Activated naive CD8-positive, alpha-beta T cell (primary cell): Measurements from ENCODE around the gene ST6GALNAC3.
"Not testable (repeated sequence)": the region's sequence is repeated elsewhere in the genome, so short reads cannot be mapped to it uniquely, and the experiment has no call there.

Experiments
- H3K27ac Mint-ChIP-seq: one replicate; pipeline ENCODE4 v1.8.0; 2021; ENCODE audit warnings: mixed read lengths
- H3K27me3 Mint-ChIP-seq: one replicate; pipeline ENCODE4 v1.8.0; 2021; ENCODE audit warnings: mixed read lengths
- H3K36me3 Mint-ChIP-seq: one replicate; pipeline ENCODE4 v1.8.0; 2021; ENCODE audit warnings: mixed read lengths
- H3K4me1 Mint-ChIP-seq: one replicate; pipeline ENCODE4 v1.8.0; 2021; ENCODE audit warnings: low read depth, mixed read lengths
- H3K4me3 Mint-ChIP-seq: one replicate; pipeline ENCODE4 v1.8.0; 2021; ENCODE audit warnings: mild to moderate bottlenecking, mixed read lengths
- H3K9me3 Mint-ChIP-seq: one replicate; pipeline ENCODE4 v1.8.0; 2021; ENCODE audit warnings: low read depth, mixed read lengths

Gene ST6GALNAC3

GRCh38 chr1:76074321-76075187 lies at the start of gene ST6GALNAC3:
Gene ST6GALNAC3 (plus strand): TSS chr1:76074746.
- Mint-ChIP-seq H3K4me1 (peaks cover 25% of the 10 kb centered on the region), H3K9me3 (no peaks in the 10 kb centered on the region), H3K4me3 (peak within 1 kb of the TSS; percentile 91), H3K27ac (peak within 1 kb of the TSS; percentile 74), H3K36me3 (no peaks in the 10 kb centered on the region), H3K27me3 (no peaks in the 10 kb centered on the region)

GRCh38 chr1:76027341-76027740 lies 47.2 kb upstream of the ST6GALNAC3 start:
- peaks cover 23% of the 10 kb centered on the region for H3K4me1 Mint-ChIP-seq
- H3K27ac Mint-ChIP-seq, result no peak overlapping the region
- no peak overlapping the region for H3K4me3 Mint-ChIP-seq
- H3K36me3 Mint-ChIP-seq, result peaks cover 5% of the 10 kb centered on the region
- H3K27me3 Mint-ChIP-seq, result no peaks in the 10 kb centered on the region
- H3K9me3 Mint-ChIP-seq, result no peaks in the 10 kb centered on the region

GRCh38 chr1:76029331-76029730 lies 45.2 kb upstream of the ST6GALNAC3 start:
- peaks cover 5% of the 10 kb centered on the region for H3K36me3 Mint-ChIP-seq
- H3K4me3 Mint-ChIP-seq, result no peak overlapping the region
- no peaks in the 10 kb centered on the region for H3K9me3 Mint-ChIP-seq
- no peaks in the 10 kb centered on the region for H3K27me3 Mint-ChIP-seq
- no peak overlapping the region for H3K27ac Mint-ChIP-seq
- peaks cover 10% of the 10 kb centered on the region for H3K4me1 Mint-ChIP-seq

GRCh38 chr1:76031496-76031895 lies 43.0 kb upstream of the ST6GALNAC3 start:
- Mint-ChIP-seq H3K4me3 (no peak overlapping the region), H3K4me1 (no peaks in the 10 kb centered on the region), H3K27ac (no peak overlapping the region), H3K27me3 (no peaks in the 10 kb centered on the region), H3K9me3 (no peaks in the 10 kb centered on the region), H3K36me3 (peaks cover 5% of the 10 kb centered on the region)

GRCh38 chr1:76033800-76034475 lies 40.6 kb upstream of the ST6GALNAC3 start:
- Mint-ChIP-seq H3K27me3 (no peaks in the 10 kb centered on the region), H3K27ac (no peak overlapping the region), H3K36me3 (no peaks in the 10 kb centered on the region), H3K4me1 (no peaks in the 10 kb centered on the region), H3K9me3 (no peaks in the 10 kb centered on the region), H3K4me3 (no peak overlapping the region)

GRCh38 chr1:76035053-76035452 lies 39.5 kb upstream of the ST6GALNAC3 start:
- Mint-ChIP-seq H3K27me3 (no peaks in the 10 kb centered on the region), H3K4me3 (no peak overlapping the region), H3K27ac (no peak overlapping the region), H3K4me1 (no peaks in the 10 kb centered on the region), H3K9me3 (no peaks in the 10 kb centered on the region), H3K36me3 (no peaks in the 10 kb centered on the region)

GRCh38 chr1:76037324-76037723 lies 37.2 kb upstream of the ST6GALNAC3 start:
- Mint-ChIP-seq H3K27me3 (no peaks in the 10 kb centered on the region), H3K4me1 (no peaks in the 10 kb centered on the region), H3K4me3 (no peak overlapping the region), H3K36me3 (no peaks in the 10 kb centered on the region), H3K27ac (no peak overlapping the region), H3K9me3 (no peaks in the 10 kb centered on the region)

- no peaks in the 10 kb centered on the region for H3K36me3 Mint-ChIP-seq
- H3K4me1 Mint-ChIP-seq, result no peaks in the 10 kb centered on the region
- no peaks in the 10 kb centered on the region for H3K9me3 Mint-ChIP-seq
- no peak overlapping the region for H3K27ac Mint-ChIP-seq
- H3K27me3 Mint-ChIP-seq, result no peaks in the 10 kb centered on the region
- no peak overlapping the region for H3K4me3 Mint-ChIP-seq
These were observed 36.1 kb upstream of the ST6GALNAC3 start for GRCh38 chr1:76038287-76039004.

GRCh38 chr1:76046149-76046548 lies 28.4 kb upstream of the ST6GALNAC3 start:
- Mint-ChIP-seq H3K27me3 (no peaks in the 10 kb centered on the region), H3K4me3 (no peak overlapping the region), H3K9me3 (no peaks in the 10 kb centered on the region)

GRCh38 chr1:76048219-76048618 lies 26.3 kb upstream of the ST6GALNAC3 start:
- peaks cover 1% of the 10 kb centered on the region for H3K4me1 Mint-ChIP-seq
- no peak overlapping the region for H3K4me3 Mint-ChIP-seq
- H3K27ac Mint-ChIP-seq, result no peak overlapping the region
- peaks cover 2% of the 10 kb centered on the region for H3K27me3 Mint-ChIP-seq
- no peaks in the 10 kb centered on the region for H3K9me3 Mint-ChIP-seq
- no peaks in the 10 kb centered on the region for H3K36me3 Mint-ChIP-seq

More at GRCh38 chr1:76046149-76046548, 28.4 kb upstream of the ST6GALNAC3 start:
- Mint-ChIP-seq H3K4me1 (no peaks in the 10 kb centered on the region), H3K27ac (no peak overlapping the region), H3K36me3 (no peaks in the 10 kb centered on the region)

GRCh38 chr1:76048926-76049325 lies 25.6 kb upstream of the ST6GALNAC3 start:
- Mint-ChIP-seq H3K4me1 (peaks cover 2% of the 10 kb centered on the region), H3K36me3 (no peaks in the 10 kb centered on the region), H3K4me3 (no peak overlapping the region), H3K27ac (no peak overlapping the region), H3K27me3 (peaks cover 4% of the 10 kb centered on the region), H3K9me3 (no peaks in the 10 kb centered on the region)

- Mint-ChIP-seq H3K27ac (no peak overlapping the region), H3K36me3 (no peaks in the 10 kb centered on the region)
These were observed 25.0 kb upstream of the ST6GALNAC3 start for GRCh38 chr1:76049498-76049897.

GRCh38 chr1:76050073-76050472 lies 24.5 kb upstream of the ST6GALNAC3 start:
- not testable (repeated sequence) for H3K27me3 Mint-ChIP-seq, H3K4me3 Mint-ChIP-seq, H3K27ac Mint-ChIP-seq, H3K36me3 Mint-ChIP-seq, H3K4me1 Mint-ChIP-seq, H3K9me3 Mint-ChIP-seq

More at GRCh38 chr1:76049498-76049897, 25.0 kb upstream of the ST6GALNAC3 start:
- Mint-ChIP-seq H3K4me3 (no peak overlapping the region), H3K9me3 (no peaks in the 10 kb centered on the region), H3K4me1 (peaks cover 4% of the 10 kb centered on the region), H3K27me3 (peaks cover 4% of the 10 kb centered on the region)

- peaks cover 4% of the 10 kb centered on the region for H3K27me3 Mint-ChIP-seq
- peaks cover 4% of the 10 kb centered on the region for H3K4me1 Mint-ChIP-seq
- no peak overlapping the region for H3K27ac Mint-ChIP-seq
- H3K36me3 Mint-ChIP-seq, result peaks cover 2% of the 10 kb centered on the region
- no peak overlapping the region for H3K4me3 Mint-ChIP-seq
- no peaks in the 10 kb centered on the region for H3K9me3 Mint-ChIP-seq
These were observed 21.5 kb upstream of the ST6GALNAC3 start for GRCh38 chr1:76053021-76053420.

GRCh38 chr1:76054359-76054758 lies 20.2 kb upstream of the ST6GALNAC3 start:
- peaks cover 4% of the 10 kb centered on the region for H3K4me1 Mint-ChIP-seq
- peaks cover 4% of the 10 kb centered on the region for H3K27me3 Mint-ChIP-seq
- H3K36me3 Mint-ChIP-seq, result peaks cover 2% of the 10 kb centered on the region
- no peak overlapping the region for H3K4me3 Mint-ChIP-seq
- no peaks in the 10 kb centered on the region for H3K9me3 Mint-ChIP-seq
- H3K27ac Mint-ChIP-seq, result no peak overlapping the region
